Activated naive CD4-positive, alpha-beta T cell treated with anti-CD3 and anti-CD28 coated beads, Interleukin-2, amount 50 U/mL, for 72 hours (primary cell): Measurements from ENCODE around the gene CSAG3. TPM values are rescaled to one million over a fixed set of nuclear protein-coding genes. Genes with fewer than 3 reads are reported as not detected.
"Not testable (repeated sequence)": the region's sequence is repeated elsewhere in the genome, so short reads cannot be mapped to it uniquely, and the experiment has no call there.

Experiments used
- ATAC-seq, 2 donors: fragments of 150-1000 bp; cut with Tn5 transposase; 2 replicates each; pipeline ENCODE4 v1.10.0; 2021; ENCODE audit warnings: mild to moderate bottlenecking in 2 of 2, moderate library complexity in 2 of 2
- DNase-seq, 2 donors: peaks; one replicate each; pipeline ENCODE4 v3.0.0; 2021 to 2022; ENCODE audit warnings: low spot score in 2 of 2
- H3K27ac Mint-ChIP-seq, 2 donors: one replicate each; pipeline ENCODE4 v1.8.0; 2022; ENCODE audit warnings: mild to moderate bottlenecking in 2 of 2, mixed read lengths in 2 of 2
- H3K36me3 Mint-ChIP-seq, 2 donors: one replicate each; pipeline ENCODE4 v1.8.0; 2022; ENCODE audit warnings: mixed read lengths in 2 of 2
- H3K9me3 Mint-ChIP-seq, 2 donors: one replicate each; pipeline ENCODE4 v1.8.0; 2022; ENCODE audit warnings: mixed read lengths in 2 of 2
- total RNA-seq, 2 donors: library from RNA; stranded (reverse); gene quantifications; one replicate each; pipeline ENCODE4 v1.2.3, GENCODE V29; 2022

The CSAG3 gene
- total RNA-seq, 2 donors from 2014 or later, result not detected

- H3K36me3 Mint-ChIP-seq, H3K9me3 Mint-ChIP-seq, DNase-seq, ATAC-seq, H3K27ac Mint-ChIP-seq: not testable (repeated sequence)
Observed at GRCh38 chrX:152769549-152770289, 10.7 kb downstream of the CSAG3 start, which contains the start of gene MAGEA6. Gene MAGEA6 (minus strand): TSS chrX:152769689. CDS start chrX:152767650, 2,039 bp downstream.

- H3K36me3 Mint-ChIP-seq, DNase-seq, H3K27ac Mint-ChIP-seq, H3K9me3 Mint-ChIP-seq: not testable (repeated sequence)
- ATAC-seq, result peak in 1 of 2 donors; percentile 74
Observed at GRCh38 chrX:152787062-152787461, 28.0 kb downstream of the CSAG3 start.

- ATAC-seq (no peak), DNase-seq (no peak)
- H3K9me3 Mint-ChIP-seq, result no peaks in the 10 kb centered on the region
- H3K36me3 Mint-ChIP-seq, result no peaks in the 10 kb centered on the region
- no peak overlapping the region for H3K27ac Mint-ChIP-seq
Observed at GRCh38 chrX:152798945-152799344, 39.9 kb downstream of the CSAG3 start.

- no peak for DNase-seq
- Mint-ChIP-seq H3K9me3 (no peaks in the 10 kb centered on the region), H3K36me3 (no peaks in the 10 kb centered on the region), H3K27ac (peak overlapping the region in 1 of 2 donors; percentile 1)
- peak; percentile 34 to 89 for ATAC-seq
Observed at GRCh38 chrX:152806035-152806434, 47.0 kb downstream of the CSAG3 start.

Other genes with a start within 250 kb of the CSAG3 start
- under 1 TPM in 1 of 2 donors, not detected in 1; 0.10 TPM for gene GABRQ, start 121.3 kb upstream of the CSAG3 start, total RNA-seq
- not detected for gene MAGEA3, start 60.4 kb upstream of the CSAG3 start, total RNA-seq
- not detected for gene CSAG2, start 49.9 kb upstream of the CSAG3 start, total RNA-seq
- not detected for gene MAGEA2B, start 44.6 kb upstream of the CSAG3 start, total RNA-seq
- gene CSAG1, start 25.5 kb upstream of the CSAG3 start, total RNA-seq, result not detected
- not detected for gene MAGEA12, start 25.5 kb upstream of the CSAG3 start, total RNA-seq
- not detected for gene MAGEA2, start 5.4 kb upstream of the CSAG3 start, total RNA-seq
- gene MAGEA6, start 10.5 kb downstream of the CSAG3 start, total RNA-seq, result not detected
- 1 to 10 TPM; 7.4 to 9.4 TPM for gene CETN2, start 71.5 kb downstream of the CSAG3 start, total RNA-seq
- gene NSDHL, start 71.8 kb downstream of the CSAG3 start, total RNA-seq, result 10 to 100 TPM; 11.7 to 18.0 TPM
- gene ZNF185, start 138.8 kb downstream of the CSAG3 start, total RNA-seq, result 1 to 10 TPM; 2.0 to 2.3 TPM
- not detected for gene PNMA5, start 234.9 kb downstream of the CSAG3 start, total RNA-seq